ENCODE results near the gene NRF1. TPM values are rescaled to one million over a fixed set of nuclear protein-coding genes. Genes with fewer than 3 reads are reported as not detected.

Gene NRF1
- total and polyA plus RNA-seq, 2 of the 8 experiments (the other 6 are each of a cell fraction or from before 2014, with no cell fraction given) = 18.2 to 21.4 TPM

DNA sequence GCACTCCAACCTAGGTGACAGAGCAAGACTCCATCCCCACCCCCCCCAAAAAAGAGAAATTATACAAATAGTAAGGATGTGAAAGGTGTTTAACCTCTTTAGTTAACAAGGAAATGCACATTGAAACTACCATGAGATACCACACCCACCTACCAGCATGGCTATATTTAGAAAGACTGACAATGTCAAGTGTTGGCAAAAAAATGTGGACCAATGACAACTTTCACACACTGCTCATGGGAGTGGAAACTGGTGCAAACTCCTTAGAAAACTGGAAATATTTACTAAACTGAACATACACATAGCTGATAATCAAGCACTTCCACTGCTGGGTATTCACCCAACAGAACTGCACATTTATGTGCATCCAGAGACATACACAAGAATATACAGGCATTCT, 23.3 kb upstream of the NRF1 start (continued):
- TF ChIP-seq CHD7 (IDR thresholded peaks at IDR 0.05; ENCODE audit: insufficient replicate concordance, low read length) (no peak), TEAD4 (IDR thresholded peaks at IDR 0.05; ENCODE audit: low read depth, low read length) (no peak), NANOG (IDR thresholded peaks at IDR 0.05; ENCODE audit: insufficient read depth, low read depth, low read length, poor library complexity, severe bottlenecking) (no peak)
- TF ChIP-seq, protein P1, sequence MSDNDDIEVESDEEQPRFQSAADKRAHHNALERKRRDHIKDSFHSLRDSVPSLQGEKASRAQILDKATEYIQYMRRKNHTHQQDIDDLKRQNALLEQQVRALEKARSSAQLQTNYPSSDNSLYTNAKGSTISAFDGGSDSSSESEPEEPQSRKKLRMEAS (IDR thresholded peaks at IDR 0.05) = no peak
- TF ChIP-seq, protein P2, sequence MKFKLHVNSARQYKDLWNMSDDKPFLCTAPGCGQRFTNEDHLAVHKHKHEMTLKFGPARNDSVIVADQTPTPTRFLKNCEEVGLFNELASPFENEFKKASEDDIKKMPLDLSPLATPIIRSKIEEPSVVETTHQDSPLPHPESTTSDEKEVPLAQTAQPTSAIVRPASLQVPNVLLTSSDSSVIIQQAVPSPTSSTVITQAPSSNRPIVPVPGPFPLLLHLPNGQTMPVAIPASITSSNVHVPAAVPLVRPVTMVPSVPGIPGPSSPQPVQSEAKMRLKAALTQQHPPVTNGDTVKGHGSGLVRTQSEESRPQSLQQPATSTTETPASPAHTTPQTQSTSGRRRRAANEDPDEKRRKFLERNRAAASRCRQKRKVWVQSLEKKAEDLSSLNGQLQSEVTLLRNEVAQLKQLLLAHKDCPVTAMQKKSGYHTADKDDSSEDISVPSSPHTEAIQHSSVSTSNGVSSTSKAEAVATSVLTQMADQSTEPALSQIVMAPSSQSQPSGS (IDR thresholded peaks at IDR 0.05; ENCODE audit: low read length) = no peak
